Fibroblast of the conjunctiva (primary cell): ENCODE results near the gene SOCS1.
A peak's percentile ranks its signal among the peaks of the same experiment; 100 is the strongest.

ENCODE experiments used
- DNase-seq: peaks from one replicate; pipeline ENCODE4 v3.0.0-alpha.2; 2010; ENCODE audit warnings: low read depth

Gene SOCS1

DNA sequence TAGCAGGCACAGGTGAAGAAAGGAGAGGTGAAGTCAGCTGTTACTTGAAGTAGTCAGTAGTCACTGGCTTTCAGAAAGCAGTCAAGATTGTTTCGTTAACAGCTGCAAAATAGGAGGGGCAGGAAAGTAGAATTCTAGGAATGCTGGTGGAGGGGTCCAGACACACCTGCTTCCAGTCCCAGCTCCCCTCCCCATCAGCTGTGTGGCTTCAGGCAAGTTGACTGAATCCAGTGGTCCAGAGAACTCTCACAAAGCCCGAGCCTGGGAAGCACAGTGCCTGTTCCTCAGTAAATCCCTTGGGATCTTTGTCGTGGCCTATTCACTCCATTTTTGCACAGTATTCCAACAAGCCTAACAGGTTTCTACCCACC lies 4.6 kb upstream of the SOCS1 start:
- no peak for DNase-seq

GRCh38 chr16:11259655-11260595 lies 3.9 kb upstream of the SOCS1 start:
- no peak for DNase-seq

DNA sequence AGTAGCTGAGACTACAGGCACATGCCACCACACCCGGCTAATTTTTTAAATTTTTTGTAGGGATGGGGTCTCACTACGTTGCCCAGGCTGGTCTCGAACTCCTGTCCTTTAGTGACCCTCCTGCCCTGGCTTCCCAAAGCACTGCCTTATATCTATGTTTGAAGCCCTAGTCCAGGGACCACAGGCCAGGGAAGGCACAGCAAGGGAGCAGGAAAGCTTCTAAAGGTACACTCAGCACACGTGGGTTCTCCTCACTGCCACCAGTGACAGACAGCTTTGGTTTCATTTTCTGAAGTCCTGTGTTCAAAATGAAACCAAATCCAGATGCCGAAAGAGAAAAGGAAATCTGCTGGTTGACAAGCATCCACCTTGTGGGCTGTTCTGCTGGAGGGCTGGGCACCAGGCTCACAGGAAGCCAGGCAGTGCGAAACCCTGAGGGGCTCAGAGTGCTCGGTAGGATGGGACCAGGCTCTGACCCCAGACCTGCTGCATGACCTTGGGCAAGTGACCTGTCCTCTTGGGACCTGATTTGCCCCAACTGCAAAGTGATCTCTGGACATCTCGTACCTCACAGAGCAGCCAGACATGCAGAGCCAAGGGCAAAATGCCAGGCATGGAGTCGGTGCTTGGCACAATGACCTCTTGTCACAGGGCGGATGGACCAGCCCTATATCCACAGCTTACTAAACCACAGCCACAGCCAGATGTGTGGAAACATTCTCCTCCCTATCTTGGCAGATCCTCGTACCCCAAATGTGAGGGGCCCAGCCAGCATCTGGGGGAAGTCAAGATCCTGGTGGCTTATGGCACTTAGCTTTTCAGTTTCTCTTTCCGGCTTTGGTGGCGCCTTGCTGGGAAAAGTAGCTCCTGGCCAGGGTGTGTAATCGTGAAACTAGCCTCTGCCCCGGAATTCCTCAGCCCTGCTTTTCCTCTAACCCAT lies 2.8 kb upstream of the SOCS1 start:
- DNase-seq, result peak; percentile 10

DNA sequence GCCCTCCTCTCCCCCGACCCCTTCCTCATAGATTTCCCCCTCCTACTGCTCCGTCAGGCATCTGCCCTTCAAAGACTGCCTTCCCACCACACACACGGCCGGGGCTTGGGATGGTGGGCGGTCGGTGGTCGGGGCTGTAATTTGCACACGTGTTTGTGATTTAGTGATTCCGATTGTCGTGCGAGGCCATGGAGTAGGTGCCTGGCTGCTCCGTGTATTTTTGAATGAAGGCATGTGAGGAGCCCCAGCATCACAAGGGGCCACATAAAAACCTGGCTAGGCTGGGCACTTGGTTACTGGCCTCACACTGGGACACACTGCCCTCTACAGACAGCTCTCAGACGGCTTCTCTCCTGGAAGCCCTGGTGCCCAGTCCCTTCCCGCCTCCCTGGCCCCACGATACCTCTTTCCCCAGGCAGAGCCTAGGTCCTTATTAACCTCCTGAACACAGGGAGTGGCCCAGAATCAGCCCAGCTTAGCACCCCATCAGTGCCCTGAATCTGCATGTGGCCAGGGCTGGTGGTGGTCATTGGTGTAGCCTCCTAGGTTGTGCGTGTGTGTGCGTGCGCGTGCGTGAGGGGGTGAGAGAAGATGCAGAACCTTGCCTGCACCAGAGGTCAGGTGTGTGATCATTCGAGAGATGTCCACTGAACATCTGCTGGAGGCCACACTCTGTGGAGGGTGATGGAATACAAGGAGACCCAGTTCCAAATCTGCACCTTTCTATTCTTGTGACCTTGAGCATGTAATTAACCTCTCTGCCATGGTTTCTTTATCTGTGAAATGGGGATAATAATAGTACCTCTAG lies 1.3 kb upstream of the SOCS1 start:
- peak; percentile 82 for DNase-seq

- peak; percentile 24 for DNase-seq
Observed at GRCh38 chr16:11256661-11257130, 692 bp upstream of the SOCS1 start.

DNA sequence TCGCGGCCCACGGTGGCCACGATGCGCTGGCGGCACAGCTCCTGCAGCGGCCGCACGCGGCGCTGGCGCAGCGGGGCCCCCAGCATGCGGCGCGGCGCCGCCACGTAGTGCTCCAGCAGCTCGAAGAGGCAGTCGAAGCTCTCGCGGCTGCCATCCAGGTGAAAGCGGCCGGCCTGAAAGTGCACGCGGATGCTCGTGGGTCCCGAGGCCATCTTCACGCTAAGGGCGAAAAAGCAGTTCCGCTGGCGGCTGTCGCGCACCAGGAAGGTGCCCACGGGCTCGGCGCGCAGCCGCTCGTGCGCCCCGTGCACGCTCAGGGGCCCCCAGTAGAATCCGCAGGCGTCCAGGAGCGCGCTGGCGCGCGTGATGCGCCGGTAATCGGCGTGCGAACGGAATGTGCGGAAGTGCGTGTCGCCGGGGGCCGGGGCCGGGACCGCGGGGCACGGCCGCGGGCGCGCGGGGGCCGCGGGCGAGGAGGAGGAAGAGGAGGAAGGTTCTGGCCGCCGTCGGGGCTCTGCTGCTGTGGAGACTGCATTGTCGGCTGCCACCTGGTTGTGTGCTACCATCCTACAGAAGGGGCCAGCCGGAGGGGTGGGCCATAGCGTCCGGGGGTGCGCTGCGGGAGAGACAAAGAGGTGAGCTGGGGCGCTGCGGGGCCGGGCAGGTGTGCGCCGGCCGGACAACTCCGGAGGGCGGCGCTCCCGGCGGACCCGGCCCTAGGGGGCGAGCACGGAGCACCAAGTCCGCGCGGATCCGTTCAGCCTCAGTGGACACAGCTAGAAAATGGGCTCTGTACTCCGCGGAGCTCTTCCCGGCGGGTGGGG lies 879 bp downstream of the SOCS1 start:
- no peak for DNase-seq

GRCh38 chr16:11253995-11254912 lies 1.8 kb downstream of the SOCS1 start:
- DNase-seq, result no peak

- DNase-seq, result no peak
Observed at GRCh38 chr16:11253009-11253994, 2.7 kb downstream of the SOCS1 start.

- no peak for DNase-seq
Observed at GRCh38 chr16:11252482-11252931, 3.5 kb downstream of the SOCS1 start.

- DNase-seq, result no peak
Observed at GRCh38 chr16:11251525-11252481, 4.2 kb downstream of the SOCS1 start.

DNA sequence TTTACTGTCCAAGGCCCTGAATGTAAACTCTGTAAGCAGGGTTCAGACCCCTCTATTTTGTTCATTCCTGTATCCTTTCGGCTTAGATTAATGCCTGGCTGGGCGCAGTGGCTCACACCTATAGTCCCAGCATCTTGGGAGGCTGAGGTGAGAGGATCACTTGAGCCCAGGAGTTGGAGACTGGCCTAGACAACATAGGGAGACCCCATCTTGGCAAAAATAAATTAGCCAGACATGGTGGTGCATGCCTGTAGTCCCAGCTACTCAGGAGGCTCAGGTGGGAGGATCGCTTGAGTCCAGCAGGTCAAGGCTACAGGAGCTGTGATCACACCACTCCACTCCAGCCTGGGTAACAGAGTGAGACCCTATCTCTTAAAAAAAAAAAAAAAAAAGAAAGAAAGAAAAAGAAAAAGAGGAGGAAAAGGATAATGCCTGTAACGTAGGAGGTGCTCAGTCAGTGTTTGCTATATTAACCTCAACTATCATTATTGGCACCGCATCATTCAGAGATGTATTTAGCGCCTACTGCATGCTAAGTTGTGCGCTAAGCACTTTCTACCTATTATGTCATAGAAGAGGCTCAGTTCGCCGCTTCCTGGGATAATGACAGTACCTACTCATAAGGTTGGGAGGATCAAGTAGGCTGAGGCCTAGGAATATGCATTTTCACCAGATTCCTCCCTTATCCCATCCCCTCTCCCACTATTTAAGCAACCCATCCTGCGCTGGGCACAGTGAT lies 5.0 kb downstream of the SOCS1 start:
- DNase-seq, result no peak

DNA sequence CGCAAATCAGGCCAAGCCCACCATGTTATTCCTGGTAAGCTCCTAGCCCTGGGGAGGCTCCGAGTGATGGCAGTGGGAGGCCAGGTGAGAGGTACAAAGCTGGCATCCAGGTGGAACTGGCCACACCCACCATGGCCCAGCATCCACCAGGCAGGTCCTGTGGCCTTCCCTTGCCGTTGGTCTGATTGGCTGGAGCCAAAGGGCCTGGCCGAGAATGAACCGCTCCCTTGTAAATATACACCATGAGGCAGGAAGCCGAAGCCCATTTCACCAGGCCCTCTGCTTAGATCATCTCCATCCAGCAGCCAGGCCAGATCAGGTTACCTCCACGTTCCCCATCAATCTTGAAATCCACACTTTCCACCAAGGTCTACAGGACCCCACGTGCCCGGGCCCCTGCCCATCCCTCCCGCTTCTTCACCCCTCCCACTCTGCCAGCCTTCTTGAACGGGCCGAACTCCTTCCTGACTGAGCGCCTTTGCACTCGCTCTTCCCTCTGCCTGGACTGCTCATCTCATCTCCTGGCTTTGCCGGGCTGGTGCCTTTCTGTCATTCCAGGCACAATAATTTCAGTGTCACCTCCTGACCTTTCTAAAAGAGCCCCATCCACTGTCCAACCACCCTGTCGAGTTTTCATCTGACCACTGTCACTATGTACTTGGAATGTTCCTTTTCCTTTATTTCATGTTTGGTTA lies 5.8 kb downstream of the SOCS1 start:
- no peak for DNase-seq

GRCh38 chr16:11249233-11250061 lies 6.6 kb downstream of the SOCS1 start:
- DNase-seq, result no peak

- no peak for DNase-seq
Observed at GRCh38 chr16:11248133-11248532, 7.9 kb downstream of the SOCS1 start.

- DNase-seq, result no peak
Observed at GRCh38 chr16:11245988-11246387, 10.0 kb downstream of the SOCS1 start.
